ENCODE data around the gene PTH1R.

PTH1R gene

DNA sequence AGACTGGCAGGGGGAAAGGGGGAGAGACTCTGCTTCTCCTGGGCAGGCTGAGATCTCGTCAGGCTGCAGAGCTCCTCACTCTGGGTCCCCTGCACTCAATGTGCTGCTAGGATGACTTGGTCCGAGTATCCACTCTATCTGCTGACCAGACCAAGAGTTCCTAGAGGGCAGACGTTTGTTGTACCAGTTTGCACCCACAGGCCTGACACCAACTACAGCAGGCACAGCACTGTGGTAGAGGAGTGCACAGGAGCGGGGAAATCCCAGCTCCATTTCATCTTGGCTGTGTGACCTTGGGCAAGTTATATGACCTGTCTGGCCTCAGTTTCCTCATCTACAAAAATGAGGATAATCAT lies 70.0 kb downstream of the PTH1R start:
- TF ChIP-seq, protein P1, sequence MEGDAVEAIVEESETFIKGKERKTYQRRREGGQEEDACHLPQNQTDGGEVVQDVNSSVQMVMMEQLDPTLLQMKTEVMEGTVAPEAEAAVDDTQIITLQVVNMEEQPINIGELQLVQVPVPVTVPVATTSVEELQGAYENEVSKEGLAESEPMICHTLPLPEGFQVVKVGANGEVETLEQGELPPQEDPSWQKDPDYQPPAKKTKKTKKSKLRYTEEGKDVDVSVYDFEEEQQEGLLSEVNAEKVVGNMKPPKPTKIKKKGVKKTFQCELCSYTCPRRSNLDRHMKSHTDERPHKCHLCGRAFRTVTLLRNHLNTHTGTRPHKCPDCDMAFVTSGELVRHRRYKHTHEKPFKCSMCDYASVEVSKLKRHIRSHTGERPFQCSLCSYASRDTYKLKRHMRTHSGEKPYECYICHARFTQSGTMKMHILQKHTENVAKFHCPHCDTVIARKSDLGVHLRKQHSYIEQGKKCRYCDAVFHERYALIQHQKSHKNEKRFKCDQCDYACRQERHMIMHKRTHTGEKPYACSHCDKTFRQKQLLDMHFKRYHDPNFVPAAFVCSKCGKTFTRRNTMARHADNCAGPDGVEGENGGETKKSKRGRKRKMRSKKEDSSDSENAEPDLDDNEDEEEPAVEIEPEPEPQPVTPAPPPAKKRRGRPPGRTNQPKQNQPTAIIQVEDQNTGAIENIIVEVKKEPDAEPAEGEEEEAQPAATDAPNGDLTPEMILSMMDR (IDR thresholded peaks at IDR 0.05; ENCODE audit: borderline replicate concordance, insufficient read depth, low read depth, low read length) = no peak
- no peak overlapping the region for H3K4me3 ChIP-seq (ENCODE audit: low read depth, low read length)

DNA sequence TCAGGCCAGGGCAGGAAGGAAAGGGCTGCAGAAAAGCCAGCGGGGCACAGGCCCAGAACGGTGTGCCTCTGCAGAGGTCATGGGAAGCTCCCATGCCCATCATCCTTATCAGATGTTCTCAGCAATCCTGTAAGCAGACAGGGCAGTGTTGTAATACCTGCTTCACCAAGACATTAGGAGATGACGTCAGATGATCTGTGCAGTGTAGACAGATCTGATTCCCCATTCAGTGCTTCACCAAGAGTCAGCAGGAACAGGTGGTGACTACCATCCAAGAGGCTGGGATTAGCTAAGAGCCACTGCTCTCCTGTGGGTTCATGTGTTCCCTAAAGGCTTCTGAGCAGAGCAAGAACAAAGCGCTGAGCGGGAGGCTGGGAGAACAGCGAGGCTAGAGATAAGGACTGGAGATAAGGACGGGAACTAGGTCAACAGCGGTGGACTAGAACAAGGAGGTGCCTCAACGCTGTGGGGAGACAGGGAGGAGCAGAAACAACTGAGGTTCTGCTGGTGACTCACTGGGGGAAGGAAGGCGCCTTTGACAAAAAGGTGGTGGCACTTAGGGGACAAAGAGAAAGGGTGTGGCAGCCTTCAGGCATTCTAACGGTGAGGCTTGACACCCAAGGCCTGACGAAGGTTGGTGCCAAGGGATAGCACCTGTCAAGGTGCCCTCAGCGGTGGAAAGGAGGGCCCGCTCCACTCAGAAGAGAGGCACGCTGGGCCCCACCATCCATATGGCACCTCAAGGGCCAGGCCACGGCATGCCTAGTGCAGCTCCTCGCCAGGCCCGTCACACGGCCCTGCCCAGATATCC lies 70.7 kb downstream of the PTH1R start:
- TF ChIP-seq, protein P1 (IDR thresholded peaks at IDR 0.05; ENCODE audit: borderline replicate concordance, insufficient read depth, low read depth, low read length) = no peak
- H3K4me3 ChIP-seq (ENCODE audit: low read depth, low read length) = no peak overlapping the region

DNA sequence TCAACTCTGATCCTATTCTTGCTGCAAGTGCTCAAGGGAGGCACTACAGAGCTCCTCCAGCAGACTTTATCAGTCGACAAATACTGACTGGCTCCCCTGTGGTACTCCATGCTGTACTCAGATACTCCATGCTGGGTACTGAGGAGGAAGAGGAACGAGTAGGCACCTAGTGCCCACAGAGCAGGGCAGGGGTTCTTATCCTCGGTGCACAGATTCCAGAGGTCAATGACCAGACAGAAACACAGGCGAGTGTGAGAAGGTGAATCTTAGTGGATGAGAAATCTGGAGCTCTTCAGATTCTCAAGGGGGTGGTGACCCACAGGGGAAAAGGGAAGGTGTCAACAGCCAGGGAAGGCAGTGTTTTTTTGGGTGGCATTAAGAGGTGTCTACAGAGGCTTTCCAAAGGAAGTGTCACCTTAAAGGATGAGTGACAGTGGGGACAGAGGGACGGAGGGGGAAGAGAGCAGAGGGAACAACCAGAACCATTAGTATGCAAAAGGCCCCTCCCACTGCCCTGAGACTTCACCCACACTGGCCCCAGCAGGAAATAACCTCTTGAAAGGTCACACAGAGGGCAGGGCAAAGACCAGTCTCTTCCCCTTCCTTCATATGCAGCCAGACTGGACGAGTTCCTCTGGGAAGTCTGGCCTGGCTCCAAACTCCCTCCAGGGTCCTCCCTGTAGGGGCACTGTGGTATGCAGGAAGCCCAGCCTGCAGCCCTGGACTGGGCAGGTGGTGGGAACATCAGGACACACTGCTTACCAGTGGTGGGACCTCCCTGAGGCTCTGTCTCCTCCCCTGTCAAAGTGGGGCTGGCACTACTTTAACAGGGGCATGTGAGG lies 71.5 kb downstream of the PTH1R start:
- H3K4me3 ChIP-seq (ENCODE audit: low read depth, low read length) = no peak overlapping the region
- TF ChIP-seq, protein P1 (IDR thresholded peaks at IDR 0.05; ENCODE audit: borderline replicate concordance, insufficient read depth, low read depth, low read length) = no peak

DNA sequence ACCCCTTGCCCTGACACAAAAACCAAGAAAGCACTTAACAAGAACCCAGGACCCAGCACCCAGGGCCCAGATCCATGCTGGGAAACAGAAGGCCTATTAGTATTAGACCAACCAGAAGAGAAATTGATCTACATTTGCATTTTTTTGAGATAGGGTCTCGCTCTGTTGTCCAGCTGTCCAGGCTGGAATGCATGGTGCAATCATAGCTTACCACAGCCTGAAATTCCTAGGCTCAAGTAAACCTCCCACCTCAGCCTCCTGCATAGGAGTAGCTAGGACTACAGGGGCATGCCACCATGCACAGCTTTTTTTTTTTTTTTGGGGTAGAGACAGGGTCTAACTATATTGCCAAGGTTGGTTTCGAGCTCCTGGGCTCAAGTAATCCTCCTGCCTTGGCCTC lies 72.7 kb downstream of the PTH1R start:
- no peak overlapping the region for H3K4me3 ChIP-seq (ENCODE audit: low read depth, low read length)
- TF ChIP-seq, protein P1 (IDR thresholded peaks at IDR 0.05; ENCODE audit: borderline replicate concordance, insufficient read depth, low read depth, low read length) = no peak

DNA sequence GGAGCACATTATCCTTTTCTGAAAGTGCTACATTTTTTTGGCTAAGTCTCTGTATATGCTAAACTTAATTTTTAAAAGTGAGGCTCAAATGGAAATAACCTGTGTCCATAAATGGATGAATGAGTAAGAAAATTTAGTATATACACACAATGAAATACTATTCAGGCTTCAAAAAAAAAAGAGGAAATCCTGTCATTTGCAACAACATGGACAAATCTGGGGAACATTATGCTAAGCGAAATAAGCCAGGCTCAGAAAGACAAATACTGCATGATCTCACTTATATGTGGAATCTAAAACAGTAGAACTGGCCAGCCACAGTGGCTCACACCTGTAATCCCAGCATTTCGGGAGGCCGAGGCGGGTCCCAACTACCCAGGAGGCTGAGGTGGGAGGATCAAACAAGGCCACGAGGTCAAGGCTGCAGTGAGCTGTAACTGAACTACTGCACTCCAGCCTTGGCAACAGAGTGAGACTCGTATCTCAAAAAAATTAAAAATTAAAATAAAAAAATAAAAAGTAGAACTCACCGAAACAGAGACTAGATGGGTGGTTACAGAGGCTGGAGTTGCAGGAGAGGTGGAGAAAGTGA lies 73.2 kb downstream of the PTH1R start:
- no peak overlapping the region for H3K4me3 ChIP-seq (ENCODE audit: low read depth, low read length)
- TF ChIP-seq, protein P1 (IDR thresholded peaks at IDR 0.05; ENCODE audit: borderline replicate concordance, insufficient read depth, low read depth, low read length) = no peak

DNA sequence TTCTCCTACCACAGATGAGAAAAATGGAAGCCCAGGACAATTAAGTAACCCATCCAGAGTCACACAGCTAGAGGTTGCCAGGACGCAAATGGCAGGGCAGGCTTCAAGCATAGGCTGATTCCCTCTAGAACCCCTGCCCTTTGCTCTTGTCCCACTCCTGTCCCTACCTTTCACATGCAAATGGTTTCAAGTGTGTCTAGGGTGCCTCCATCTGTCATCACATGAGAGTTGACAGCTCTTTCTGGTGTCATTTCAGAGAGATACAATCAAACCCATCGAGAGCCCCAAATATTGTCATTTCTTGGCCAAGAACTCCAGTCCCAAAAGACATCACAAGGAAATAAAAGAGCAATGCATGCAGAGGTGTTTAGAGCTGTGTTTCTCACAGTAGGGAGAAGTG lies 75.3 kb downstream of the PTH1R start:
- H3K4me3 ChIP-seq (ENCODE audit: low read depth, low read length) = no peak overlapping the region
- TF ChIP-seq, protein P1 (IDR thresholded peaks at IDR 0.05; ENCODE audit: borderline replicate concordance, insufficient read depth, low read depth, low read length) = no peak
